H1 (cell line): Measurements from ENCODE around the gene IDUA. TPM values are rescaled to one million over a fixed set of nuclear protein-coding genes. Genes with fewer than 3 reads are reported as not detected.

Experiments
- CTCF ChIA-PET: fragments of 300-600 bp; sonication (Branson Sonifier 250); formaldehyde crosslinking; loops from one replicate; lab custom pipeline; 2021; ENCODE audit not compliant: partially characterized antibody; lab: Charles Lee
- POLR2A ChIA-PET: fragments of 300-600 bp; sonication (Branson Sonifier 250); formaldehyde crosslinking; loops from one replicate; lab custom pipeline; 2021; ENCODE audit warnings: inconsistent platforms; ENCODE audit not compliant: partially characterized antibody; lab: Charles Lee
- DNase-seq, 2 experiments: peaks; one replicate each; pipeline versions ENCODE4 v3.0.0 to v3.0.0-alpha.2; 2010 to 2022; ENCODE audit warnings: low spot score in 2 of 2, low read depth in 1 of 2, mixed read lengths in 1 of 2
- FAIRE-seq: peaks from 2 replicates; lab custom pipeline; 2011; peaks lifted over from hg19 to GRCh38; lab: Jason Lieb, UNC
- H2AFZ ChIP-seq: 2 replicates; pipeline ENCODE4 v1.8.1; 2012; ENCODE audit warnings: low read length, inconsistent platforms
- H2AK5ac ChIP-seq: 2 replicates; pipeline ENCODE4 v1.6.1; 2013; ENCODE audit warnings: low read depth, low read length
- H2BK120ac ChIP-seq: replicated peaks from 2 replicates; pipeline ENCODE3; 2013; ENCODE audit warnings: low read depth, low read length, inconsistent platforms
- H2BK12ac ChIP-seq: 2 replicates; pipeline ENCODE4 v1.6.1; 2013; ENCODE audit warnings: low read depth, low read length
- H2BK15ac ChIP-seq: 2 replicates; pipeline ENCODE4 v1.6.1; 2013; ENCODE audit warnings: low read length
- H2BK20ac ChIP-seq: 2 replicates; pipeline ENCODE4 v1.6.1; 2013; ENCODE audit warnings: low read length
- H2BK5ac ChIP-seq: 2 replicates; pipeline ENCODE4 v1.6.1; 2013; ENCODE audit warnings: low read depth, low read length
- H3K14ac ChIP-seq: 2 replicates; pipeline ENCODE4 v1.6.1; 2013; ENCODE audit warnings: inconsistent platforms; ENCODE audit not compliant: insufficient read length
- H3K18ac ChIP-seq: 2 replicates; pipeline ENCODE4 v1.6.1; 2013; ENCODE audit warnings: low read length; ENCODE audit errors: extremely low read depth
- H3K23ac ChIP-seq: 2 replicates; pipeline ENCODE4 v1.6.1; 2013; ENCODE audit warnings: inconsistent platforms; ENCODE audit not compliant: insufficient read length
- H3K23me2 ChIP-seq: 2 replicates; pipeline ENCODE4 v1.6.1; 2013; ENCODE audit warnings: low read depth, low read length
- H3K27ac ChIP-seq: 2 replicates; pipeline ENCODE4 v1.6.1; 2011; ENCODE audit warnings: low read depth, low read length, inconsistent platforms
- H3K27me3 ChIP-seq, 4 experiments: replicated peaks in 1 of 4; 1 replicate in 1 of 4; 2 replicates in 3 of 4; pipeline versions ENCODE4 v1.6.1 to v1.8.1; 2011 to 2013; ENCODE audit warnings: low read length in 3 of 4, mild to moderate bottlenecking in 3 of 4, inconsistent platforms in 2 of 4, mixed read lengths in 2 of 4, moderate library complexity in 1 of 4; ENCODE audit not compliant: control insufficient read depth in 3 of 4, insufficient read depth in 3 of 4; ENCODE audit errors: extremely low read depth in 1 of 4
- H3K36me3 ChIP-seq, 4 experiments: 2 replicates each; pipeline versions ENCODE4 v1.6.1 to v1.8.1; 2011 to 2013; ENCODE audit warnings: mild to moderate bottlenecking in 4 of 4, low read length in 3 of 4, moderate library complexity in 2 of 4, control low read depth in 1 of 4, inconsistent platforms in 1 of 4; ENCODE audit not compliant: insufficient read depth in 4 of 4, control insufficient read depth in 2 of 4
- H3K4ac ChIP-seq: replicated peaks from 2 replicates; pipeline ENCODE3; 2013; ENCODE audit warnings: low read length, low read depth, mixed read lengths, inconsistent platforms; ENCODE audit not compliant: insufficient read length
- H3K4me1 ChIP-seq, 4 experiments: replicated peaks in 1 of 4; 1 replicate in 1 of 4; 2 replicates in 3 of 4; pipeline versions ENCODE4 v1.6.1 to v1.8.1; 2011 to 2013; ENCODE audit warnings: low read length in 3 of 4, inconsistent platforms in 2 of 4, mixed read lengths in 1 of 4; ENCODE audit not compliant: insufficient read depth in 4 of 4, control insufficient read depth in 3 of 4
- H3K4me2 ChIP-seq, 2 experiments: 2 replicates each; pipeline versions ENCODE4 v1.6.1 to v1.8.1; 2011 to 2013; ENCODE audit warnings: low read depth in 2 of 2, low read length in 2 of 2, control low read depth in 1 of 2, inconsistent platforms in 1 of 2, mild to moderate bottlenecking in 1 of 2; ENCODE audit not compliant: insufficient read depth in 1 of 2
- H3K4me3 ChIP-seq, 4 experiments: fragments of 200-600, 300-600 bp in 1 of 4; sonication (generic), shearing (Covaris generic), sonication (Bioruptor Twin) in 1 of 4; 2 replicates each; pipeline versions ENCODE4 v1.5.1 to v1.8.1; 2011 to 2016; ENCODE audit warnings: low read length in 4 of 4, low read depth in 3 of 4, control low read depth in 2 of 4, inconsistent platforms in 2 of 4, mild to moderate bottlenecking in 2 of 4, mixed read lengths in 1 of 4, moderate library complexity in 1 of 4; ENCODE audit not compliant: insufficient read depth in 2 of 4; ENCODE audit errors: extremely low read depth in 1 of 4
- H3K56ac ChIP-seq: replicated peaks from 2 replicates; pipeline ENCODE3; 2013; ENCODE audit warnings: low read depth, mild to moderate bottlenecking, mixed read lengths, low read length, inconsistent platforms; ENCODE audit not compliant: insufficient read length
- H3K79me1 ChIP-seq: 2 replicates; pipeline ENCODE4 v1.6.1; 2013; ENCODE audit warnings: low read depth, low read length, control low read depth
- H3K79me2 ChIP-seq, 2 experiments: 2 replicates each; pipeline versions ENCODE4 v1.6.1 to v1.8.1; 2012 to 2013; ENCODE audit warnings: low read length in 2 of 2, mild to moderate bottlenecking in 2 of 2, inconsistent platforms in 1 of 2; ENCODE audit not compliant: insufficient read depth in 2 of 2, control insufficient read depth in 1 of 2
- H3K9ac ChIP-seq, 4 experiments: replicated peaks in 1 of 4; 1 replicate in 1 of 4; 2 replicates in 3 of 4; pipeline versions ENCODE4 v1.6.1 to v1.8.1; 2011 to 2013; ENCODE audit warnings: low read depth in 3 of 4, low read length in 3 of 4, control low read depth in 2 of 4, mild to moderate bottlenecking in 2 of 4, moderate library complexity in 2 of 4, inconsistent platforms in 1 of 4; ENCODE audit errors: extremely low read depth in 1 of 4
- H3K9me3 ChIP-seq, 2 experiments: 2 replicates each; pipeline versions ENCODE4 v1.6.1 to v1.8.1; 2012 to 2013; ENCODE audit warnings: mild to moderate bottlenecking in 2 of 2, moderate library complexity in 2 of 2, control low read depth in 1 of 2, inconsistent platforms in 1 of 2, low read depth in 1 of 2, low read length in 1 of 2, mixed read lengths in 1 of 2; ENCODE audit not compliant: insufficient read depth in 2 of 2
- H4K20me1 ChIP-seq, 2 experiments: replicated peaks in 1 of 2; 2 replicates each; pipeline versions ENCODE3 to v1.8.1; 2011 to 2013; ENCODE audit warnings: inconsistent platforms in 2 of 2, low read length in 2 of 2, mild to moderate bottlenecking in 1 of 2; ENCODE audit not compliant: insufficient read depth in 2 of 2, control insufficient read depth in 1 of 2
- H4K5ac ChIP-seq: 2 replicates; pipeline ENCODE4 v1.6.1; 2013; ENCODE audit warnings: low read length, low read depth, mixed read lengths, inconsistent platforms; ENCODE audit not compliant: insufficient read length
- H4K8ac ChIP-seq: 2 replicates; pipeline ENCODE4 v1.8.0; 2013; ENCODE audit warnings: mild to moderate bottlenecking, moderate library complexity, low read length, inconsistent platforms; ENCODE audit not compliant: insufficient read depth; ENCODE audit errors: extremely low read depth
- H4K91ac ChIP-seq: replicated peaks from 2 replicates; pipeline ENCODE3; 2013; ENCODE audit warnings: low read length, mixed read lengths, inconsistent platforms; ENCODE audit not compliant: insufficient read length
- CREB1 ChIP-seq: IDR thresholded peaks from 2 replicates; pipeline ENCODE4 v1.6.1; 2012; ENCODE audit warnings: inconsistent platforms
- E2F6 ChIP-seq: IDR thresholded peaks from 2 replicates; pipeline ENCODE4 v1.6.1; 2012; ENCODE audit warnings: inconsistent platforms
- MAX ChIP-seq: IDR thresholded peaks from 2 replicates; pipeline ENCODE4 v1.6.1; 2012; ENCODE audit warnings: inconsistent platforms
- NRF1 ChIP-seq: IDR thresholded peaks from 2 replicates; pipeline ENCODE4 v1.6.1; 2011; ENCODE audit warnings: mild to moderate bottlenecking, low read depth, low read length, improper control_type of control experiment
- WGBS, 2 experiments: shearing (Covaris generic) in 1 of 2; methylation state at CpG; one replicate each; pipeline versions ENCODE4 v1.1.6 to v1.1.7; 2013 to 2015; ENCODE audit warnings: low lambda C conversion rate in 2 of 2, mixed read lengths in 2 of 2, inconsistent platforms in 1 of 2, low coverage in 1 of 2, missing lambda C conversion rate in 1 of 2; ENCODE audit not compliant: insufficient replicate concordance in 2 of 2, insufficient coverage in 1 of 2, insufficient read length in 1 of 2; ENCODE audit errors: extremely low coverage in 1 of 2, missing lambda C conversion rate in 1 of 2; 5-methylcytosine and 5-hydroxymethylcytosine counted together
- polyA plus RNA-seq, 7 experiments: library from polyadenylated mRNA; depleted of rRNA in 3 of 7; stranded (reverse) in 5 of 7; unstranded in 2 of 7; fragments of >200 nt in 5 of 7; fragments of 200-250 nt in 2 of 7; gene quantifications; 1 replicate in 5 of 7; 2 replicates in 1 of 7; 4 replicates in 1 of 7; pipeline versions ENCODE4 v1.2.1 to v1.2.3, GENCODE V29; 2011 to 2013; ENCODE audit warnings: missing spikeins in 2 of 7, mixed read lengths in 2 of 7
- total RNA-seq: library from RNA; stranded (reverse); fragmentation: NEBNext Ultra II Directional; extraction: Animal tissue kit (Norgen Biotek cat#: 25700); gene quantifications from 2 replicates; pipeline ENCODE4 v1.2.1, GENCODE V29; 2021

Gene IDUA
- total and polyA plus RNA-seq, 2 of the 8 experiments (the other 6 are each of a cell fraction or from before 2014, with no cell fraction given): 2.8 to 4.8 TPM

- peaks cover 0 to 12% (median 4%) of the 10 kb centered on the region in 4 experiments; a peak in 4 of 7 replicates for H3K4me1 ChIP-seq
- H3K4me2 ChIP-seq: no peak overlapping the region
- H2BK15ac ChIP-seq: no peak overlapping the region
- H3K4me3 ChIP-seq: no peak overlapping the region
- CTCF ChIA-PET: interaction anchor here (0.6 to 2.1 kb wide), 2 partner anchors 9 to 661 kb away, joined by 4 to 6 read pairs; no protein-coding TSS in a partner anchor
- no peak overlapping the region for H2BK5ac ChIP-seq
- no peak overlapping the region for H3K14ac ChIP-seq
- 0 out of 2 replicates have a peak overlapping the region, but pooled peaks have one; percentile 75 for H2AK5ac ChIP-seq
- no peak for FAIRE-seq
- 0 out of 7 replicates have a peak, but pooled peaks cover 0 to 5% (median 0%) of the 10 kb centered on the region in 4 experiments for H3K27me3 ChIP-seq
- H3K79me1 ChIP-seq: no peaks in the 10 kb centered on the region
- peaks cover 0 to 14% of the 10 kb centered on the region in 2 experiments for H4K20me1 ChIP-seq
- H3K27ac ChIP-seq: no peak overlapping the region
- TF ChIP-seq NRF1 (no peak), E2F6 (peak; percentile 86), CREB1 (no peak), MAX (peak; percentile 73)
- TF ChIP-seq, all 59 proteins: peak for 2
- H2BK12ac ChIP-seq: no peak overlapping the region
- POLR2A ChIA-PET: no interaction called here
- no peaks in the 10 kb centered on the region for H3K9me3 ChIP-seq
- H3K9ac ChIP-seq: no peak overlapping the region
- no peak overlapping the region for H3K56ac ChIP-seq
- no peak overlapping the region; the same call in 1 of the 2 replicates for H4K8ac ChIP-seq
- H3K36me3 ChIP-seq: peaks cover 0 to 9% (median 8%) of the 10 kb centered on the region in 4 experiments; a peak in 5 of 8 replicates
- no peak overlapping the region for H3K4ac ChIP-seq
- no peak overlapping the region for H3K23ac ChIP-seq
- no peak overlapping the region for H3K18ac ChIP-seq
- H2AFZ ChIP-seq: no peak overlapping the region
- no peak overlapping the region for H2BK120ac ChIP-seq
- H2BK20ac ChIP-seq: no peak overlapping the region
- no peaks in the 10 kb centered on the region for H3K79me2 ChIP-seq
- no peak for DNase-seq
- 91% methylated on average over 32 of the region's 36 CpGs; no CpG with 5 or more reads in 1 of the 2 experiments for WGBS, 2 experiments
- no peaks in the 10 kb centered on the region; the same call in 1 of the 2 replicates for H3K23me2 ChIP-seq
- H4K5ac ChIP-seq: no peak overlapping the region
- no peak overlapping the region for H4K91ac ChIP-seq
These were observed 41.9 kb downstream of the IDUA start for GRCh38 chr4:1028574-1029220.
